ENCODE measurements around the gene PHLDA3. TPM values are rescaled to one million over a fixed set of nuclear protein-coding genes. Genes with fewer than 3 reads are reported as not detected.

The PHLDA3 gene
- total RNA-seq, 1 donor from 2014 or later = 159 TPM

DNA sequence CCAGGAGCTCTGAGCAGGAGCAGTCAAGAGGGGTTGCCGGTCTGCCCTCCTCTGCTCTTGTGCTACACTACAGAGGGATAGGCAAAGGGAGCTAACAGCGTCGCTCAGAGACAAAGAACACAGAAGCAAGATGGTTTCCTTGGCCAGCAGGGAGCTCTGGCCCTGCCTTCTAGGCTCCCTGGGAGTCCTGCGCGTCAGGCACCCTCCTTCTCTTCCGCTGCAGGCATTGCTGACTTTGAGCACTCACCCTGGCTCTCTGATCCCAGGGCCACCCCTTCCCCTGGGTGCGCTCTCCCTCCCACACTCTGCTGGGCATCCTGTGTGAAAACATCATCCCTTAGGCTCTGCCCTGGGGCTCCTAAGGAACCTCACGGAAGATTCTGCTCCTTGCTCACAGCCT lies 47.9 kb downstream of the PHLDA3 start:
- no peak for ATAC-seq

DNA sequence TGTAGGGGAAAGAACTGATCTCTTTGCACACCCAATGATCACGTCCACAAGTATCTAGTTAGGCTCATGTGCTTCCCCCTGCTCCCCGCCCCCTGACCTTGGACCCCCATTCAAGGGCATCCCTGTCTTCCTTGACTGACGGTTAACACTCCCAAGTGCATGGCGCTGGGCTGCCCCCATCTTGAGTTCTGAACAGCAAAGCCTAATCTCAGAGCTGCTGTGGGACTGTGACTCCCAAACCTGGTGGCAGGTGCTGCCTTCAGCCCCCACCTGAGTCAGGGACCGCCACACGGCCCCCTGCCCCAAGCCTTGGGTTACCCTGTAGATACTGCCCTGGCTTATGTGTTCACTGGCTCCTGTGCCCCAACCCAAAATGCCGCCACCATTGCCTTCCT lies 48.4 kb downstream of the PHLDA3 start:
- ATAC-seq (no peak), DNase-seq (ENCODE audit: low spot score) (no peak)
- intact Hi-C loops (cut with DNase I) = no loop called here

More for the DNA sequence above, 47.9 kb downstream of the PHLDA3 start:
- no peak for DNase-seq (ENCODE audit: low spot score)
- intact Hi-C loops (cut with DNase I) = no loop called here

DNA sequence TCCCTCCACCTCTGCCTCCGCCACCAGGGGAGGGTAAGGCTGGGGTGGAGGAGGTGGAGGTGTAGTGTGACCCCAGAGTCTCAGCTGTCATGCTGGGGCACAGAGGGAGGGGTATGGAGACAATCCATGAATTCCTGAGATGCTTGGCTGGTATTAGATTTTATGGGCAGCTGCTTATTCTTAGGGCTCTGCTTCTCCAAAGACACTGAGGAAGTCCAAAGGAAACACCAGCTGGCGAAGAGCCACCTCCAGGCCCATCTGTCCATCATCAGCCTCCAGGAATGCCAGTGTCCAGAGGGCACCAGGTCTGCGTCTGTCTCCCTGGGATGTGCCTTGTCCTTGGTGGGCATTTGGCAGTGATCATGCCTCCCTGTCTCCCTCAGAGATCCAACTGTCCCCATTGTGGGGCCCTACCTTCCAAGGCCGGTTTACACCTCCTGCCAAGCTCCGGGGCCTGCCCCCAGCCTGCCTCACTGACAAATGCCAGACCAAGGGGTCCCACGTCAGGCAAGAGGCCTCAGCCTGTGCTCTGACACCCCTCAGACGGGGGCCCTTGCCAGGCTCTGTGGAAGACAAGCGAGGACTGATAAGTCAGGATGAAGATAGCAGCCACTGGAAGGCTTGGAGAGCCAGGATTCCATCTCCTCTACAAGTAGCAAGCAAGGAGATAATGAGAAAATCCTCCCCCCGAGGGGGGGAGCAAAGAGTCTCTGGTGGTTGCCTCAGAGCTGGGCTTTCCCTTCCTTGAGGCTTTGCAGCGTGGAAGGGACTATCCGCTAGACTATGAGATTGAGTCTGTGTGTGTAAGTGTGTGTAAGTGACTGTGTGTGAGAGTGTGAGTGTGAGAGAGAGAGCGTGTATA lies 49.0 kb downstream of the PHLDA3 start:
- DNase-seq (ENCODE audit: low spot score) (no peak), ATAC-seq (no peak)
- intact Hi-C loops (cut with DNase I) = no loop called here

DNA sequence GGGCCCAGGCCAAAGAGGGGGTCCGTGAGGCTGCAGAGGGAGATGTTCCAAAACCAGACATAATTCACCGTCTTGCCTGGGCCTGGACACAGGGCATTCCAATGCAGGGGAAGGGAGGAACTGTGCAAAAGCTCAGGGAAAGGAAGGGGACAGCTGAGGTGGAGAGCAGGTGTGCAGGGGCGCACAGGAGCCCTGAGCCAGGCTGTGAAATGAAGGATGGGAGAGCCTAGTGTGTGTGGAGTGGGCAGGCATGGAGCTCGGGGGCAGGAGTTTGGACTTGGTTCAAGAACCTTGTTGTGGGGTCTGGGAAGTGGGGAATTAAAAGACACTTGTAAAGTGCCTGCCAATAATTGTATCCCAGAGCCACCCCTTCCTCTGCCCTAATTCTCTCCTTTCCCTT lies 49.7 kb downstream of the PHLDA3 start:
- DNase-seq (ENCODE audit: low spot score) = no peak
- intact Hi-C loops (cut with DNase I) = no loop called here

DNA sequence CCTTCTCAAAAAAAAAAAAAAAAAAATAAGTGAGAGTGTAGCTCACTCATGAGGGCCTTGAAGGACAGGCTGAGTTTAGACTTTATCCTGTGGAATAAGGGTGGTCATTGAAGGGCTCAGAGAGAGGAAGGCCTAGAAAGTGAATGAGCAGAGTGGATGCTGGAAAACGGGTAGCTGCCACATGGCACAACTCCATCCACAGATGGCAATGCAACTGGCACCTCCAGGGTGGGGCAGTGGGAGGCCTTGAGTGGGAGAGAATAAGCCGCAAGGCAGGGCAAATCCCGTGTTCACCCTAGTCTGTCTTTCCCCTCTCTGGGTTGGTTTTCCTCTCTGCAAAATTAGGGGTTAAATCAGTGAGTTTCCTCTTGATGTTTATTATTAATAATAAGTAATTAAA lies 50.5 kb downstream of the PHLDA3 start:
- no peak for DNase-seq (ENCODE audit: low spot score)
- intact Hi-C loops (cut with DNase I) = no loop called here
- no peak for ATAC-seq

More for the DNA sequence above, 49.7 kb downstream of the PHLDA3 start:
- ATAC-seq = no peak

Other genes starting within 250 kb of the PHLDA3 start
- gene PKP1, start 185.7 kb downstream of the PHLDA3 start, total RNA-seq = 8.2 TPM
- gene TNNT2, start 91.5 kb downstream of the PHLDA3 start, total RNA-seq = 63.7 TPM
- 0.76 TPM for gene LAD1, start 69.9 kb downstream of the PHLDA3 start, total RNA-seq
- 0.22 TPM for gene TNNI1, start 47.5 kb downstream of the PHLDA3 start, total RNA-seq
- 768 TPM for gene CSRP1, start 37.9 kb upstream of the PHLDA3 start, total RNA-seq
- 84.0 TPM for gene NAV1, start 69.9 kb upstream of the PHLDA3 start, total RNA-seq